Lower leg skin (tissue), 4 donors: Measurements from ENCODE around the gene SCARB2. TPM values are rescaled to one million over a fixed set of nuclear protein-coding genes. Genes with fewer than 3 reads are reported as not detected.
"Not testable (repeated sequence)": the region's sequence is repeated elsewhere in the genome, so short reads cannot be mapped to it uniquely, and the experiment has no call there.

Source experiments
- DNase-seq, 2 donors: peaks; one replicate each; pipeline ENCODE4 v3.0.0-alpha.2; 2019; ENCODE audit warnings: low spot score in 2 of 2
- H3K4me3 ChIP-seq: fragments of 200-600 bp; sonication (generic); 2 replicates; pipeline ENCODE4 v1.5.1; 2017; ENCODE audit warnings: mild to moderate bottlenecking, low read depth; ENCODE audit not compliant: poor library complexity, severe bottlenecking
- CTCF ChIP-seq, 3 donors: fragments of 450-650 bp; IDR thresholded peaks; one replicate each; pipeline ENCODE4 v1.5.1; 2016; ENCODE audit warnings: antibody characterized with exemption in 3 of 3, mild to moderate bottlenecking in 3 of 3, moderate library complexity in 2 of 3
- POLR2A ChIP-seq, 2 donors: fragments of 450-650 bp; IDR thresholded peaks; one replicate each; pipeline ENCODE4 v1.6.1; 2016 to 2017; ENCODE audit warnings: antibody characterized with exemption in 2 of 2, mild to moderate bottlenecking in 1 of 2, moderate library complexity in 1 of 2
- WGBS, 2 donors: methylation state at CpG; one replicate each; pipeline ENCODE4 v1.1.5; 2018; 5-methylcytosine and 5-hydroxymethylcytosine counted together
- intact Hi-C: fragments of 100-400 bp; cut with DNase I; formaldehyde crosslinking; loops from one replicate; pipeline ENCODE4 v1.15.0; 2023; ENCODE audit warnings: low total_unique reads
- total RNA-seq, 4 donors: library from RNA; depleted of rRNA; stranded (reverse); fragments of >200 nt; gene quantifications; one replicate each; pipeline ENCODE4 v1.1.0, GENCODE V29; 2016

The SCARB2 gene
- total RNA-seq, 4 donors from 2014 or later: 74.9 to 111 (median 82.8) TPM

DNA sequence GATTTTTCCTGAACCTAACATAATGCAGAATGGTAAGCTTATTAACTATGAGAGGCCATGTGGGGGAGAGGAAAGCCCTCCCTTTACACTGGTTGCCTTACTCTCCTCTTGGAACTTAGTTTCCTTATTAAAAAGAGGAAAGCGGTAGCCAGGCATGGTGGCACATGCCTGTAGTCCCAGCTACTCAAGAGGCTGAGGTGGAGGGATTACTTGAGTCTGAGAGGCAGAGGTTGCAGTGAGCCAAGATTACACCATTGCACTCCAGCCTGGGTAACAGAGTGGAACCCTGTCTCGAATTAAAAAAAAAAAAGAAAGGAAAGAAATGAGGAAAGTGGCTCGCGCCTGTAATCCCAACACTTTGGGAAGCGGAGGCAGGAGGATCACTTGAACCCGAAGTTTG lies 39.9 kb upstream of the SCARB2 start:
- DNase-seq: no peak
- WGBS, 2 donors: 79 to 93% methylated on average over 6 of the region's 6 CpGs
- TF ChIP-seq POLR2A (IDR thresholded peaks at IDR 0.05): no peak
- no peak overlapping the region for H3K4me3 ChIP-seq
- intact Hi-C loops: no loop called here

DNA sequence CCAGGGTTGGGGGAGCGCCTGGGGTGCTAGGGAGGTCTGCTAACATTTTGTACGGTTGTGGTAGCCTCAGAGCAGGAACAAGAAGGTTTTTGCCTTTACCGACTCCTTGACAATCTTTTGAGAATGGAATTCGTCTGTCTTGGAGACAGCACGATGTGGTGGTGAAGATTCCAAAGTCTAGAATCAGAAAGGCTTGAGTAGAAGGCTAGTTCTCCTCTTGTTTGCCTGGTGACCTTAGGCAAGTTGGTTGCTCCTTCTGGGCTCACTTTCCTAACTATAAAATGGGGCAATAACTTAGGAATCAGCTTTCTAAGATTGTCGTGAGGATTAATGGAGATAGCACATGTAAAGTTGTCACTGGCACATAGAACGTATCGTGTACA lies 38.6 kb upstream of the SCARB2 start:
- WGBS, 2 donors: 74% methylated on average over 8 of the region's 8 CpGs
- DNase-seq: no peak
- no peak for TF ChIP-seq POLR2A (IDR thresholded peaks at IDR 0.05)
- no peak for TF ChIP-seq CTCF (IDR thresholded peaks at IDR 0.05)
- H3K4me3 ChIP-seq: no peak overlapping the region
- intact Hi-C loops: no loop called here

- intact Hi-C loops: no loop called here
- 4% methylated on average over 42 to 62 of the region's 68 CpGs for WGBS, 2 donors
Measured at GRCh38 chr4:76251441-76252270, 38.0 kb upstream of the SCARB2 start, which contains the start of gene FAM47E. Gene FAM47E (plus strand): TSS chr4:76251721. CDS start chr4:76251747, 26 bp downstream.

GRCh38 chr4:76250962-76251361 lies 37.3 kb upstream of the SCARB2 start:
- TF ChIP-seq POLR2A (IDR thresholded peaks at IDR 0.05) (no peak), CTCF (IDR thresholded peaks at IDR 0.05) (no peak)
- 16 to 17% methylated on average over 6 of the region's 6 CpGs for WGBS, 2 donors
- intact Hi-C loops: no loop called here
- H3K4me3 ChIP-seq: peak overlapping the region; percentile 32
- no peak for DNase-seq

More at GRCh38 chr4:76251441-76252270, 38.0 kb upstream of the SCARB2 start, which contains the start of gene FAM47E:
- DNase-seq: peak in 1 of 2 donors; percentile 92
- H3K4me3 ChIP-seq: peak within 1 kb of the TSS; percentile 32
- TF ChIP-seq CTCF (IDR thresholded peaks at IDR 0.05): no peak
- TF ChIP-seq POLR2A (IDR thresholded peaks at IDR 0.05): no peak

DNA sequence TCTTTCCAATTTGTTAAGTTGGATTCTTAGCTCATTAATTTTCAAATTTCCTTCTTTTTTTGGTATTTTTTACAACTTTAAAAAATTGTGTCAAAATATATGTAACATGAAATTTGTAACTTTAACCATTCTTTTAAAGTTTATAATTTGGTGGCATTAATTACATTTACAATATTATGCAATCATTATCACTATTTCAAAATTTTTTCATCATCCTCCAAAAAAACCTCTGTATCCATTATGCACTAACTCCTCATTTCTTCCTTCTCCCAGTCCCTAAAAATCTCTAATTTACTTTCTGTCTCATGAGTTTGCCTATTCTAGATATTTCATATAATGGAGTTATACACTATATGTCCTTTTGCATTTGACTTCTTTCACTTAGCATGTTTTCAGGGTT lies 33.2 kb upstream of the SCARB2 start:
- no peak for TF ChIP-seq POLR2A (IDR thresholded peaks at IDR 0.05)
- TF ChIP-seq CTCF (IDR thresholded peaks at IDR 0.05): no peak
- H3K4me3 ChIP-seq: no peak overlapping the region
- intact Hi-C loops: no loop called here
- no peak for DNase-seq

GRCh38 chr4:76246025-76246424 lies 32.4 kb upstream of the SCARB2 start:
- no peak for TF ChIP-seq CTCF (IDR thresholded peaks at IDR 0.05)
- TF ChIP-seq POLR2A (IDR thresholded peaks at IDR 0.05): no peak
- WGBS, 2 donors: 47 to 57% methylated on average over 1 of the region's 1 CpG
- no peak for DNase-seq
- intact Hi-C loops: no loop called here
- no peak overlapping the region for H3K4me3 ChIP-seq

DNA sequence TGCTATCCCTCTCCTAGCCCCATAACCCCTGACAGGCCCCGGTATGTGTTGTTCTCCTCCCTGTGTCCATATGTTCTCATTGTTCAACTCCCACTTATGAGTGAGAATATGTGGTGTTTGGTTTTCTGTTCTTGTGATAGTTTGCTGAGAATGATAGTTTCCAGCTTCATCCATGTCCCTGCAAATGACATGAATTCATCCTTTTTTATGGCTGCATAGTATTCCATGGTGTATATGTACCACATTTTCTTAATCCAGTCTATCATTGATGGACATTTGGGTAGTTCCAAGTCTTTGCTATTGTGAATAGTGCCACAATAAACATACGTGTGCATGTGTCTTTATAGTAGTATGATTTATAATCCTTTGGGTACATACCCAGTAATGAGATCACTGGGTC lies 30.3 kb upstream of the SCARB2 start:
- intact Hi-C loops, H3K4me3 ChIP-seq, DNase-seq: not testable (repeated sequence)
- WGBS, 2 donors: 88 to 91% methylated on average over 2 of the region's 2 CpGs
